Smooth muscle cell (in vitro differentiated cells): ENCODE measurements around the gene BLACAT1. TPM values are rescaled to one million over a fixed set of nuclear protein-coding genes. Genes with fewer than 3 reads are reported as not detected.

Experiments used
- DNase-seq: peaks from one replicate; lab custom pipeline; 2025; ENCODE audit not compliant: unreplicated experiment; lab: John Stamatoyannopoulos, UW
- H2AFZ ChIP-seq: fragments of 200-600 bp; sonication (generic); 2 replicates; pipeline ENCODE4 v1.6.0; 2016; ENCODE audit warnings: antibody characterized with exemption, low read depth, mild to moderate bottlenecking
- H3F3A ChIP-seq: fragments of 200-600 bp; sonication (generic); 2 replicates; pipeline ENCODE4 v1.6.0; 2017; ENCODE audit warnings: antibody characterized with exemption, low read depth
- H3K27ac ChIP-seq: fragments of 200-600 bp; sonication (generic); 2 replicates; pipeline ENCODE4 v1.5.1; 2016; ENCODE audit warnings: low read depth, mild to moderate bottlenecking
- H3K27me3 ChIP-seq: fragments of 200-600 bp; sonication (generic); 2 replicates; pipeline ENCODE4 v1.6.1; 2016; ENCODE audit warnings: low read depth, mild to moderate bottlenecking
- H3K36me3 ChIP-seq: fragments of 200-600 bp; sonication (generic); 2 replicates; pipeline ENCODE4 v1.5.1; 2016; ENCODE audit warnings: low read depth
- H3K4me1 ChIP-seq: fragments of 200-600 bp; sonication (generic); 2 replicates; pipeline ENCODE4 v1.5.1; 2016; ENCODE audit warnings: low read depth
- H3K4me2 ChIP-seq: fragments of 200-600 bp; sonication (generic); 2 replicates; pipeline ENCODE4 v1.6.0; 2016; ENCODE audit warnings: mild to moderate bottlenecking
- H3K4me3 ChIP-seq: fragments of 200-600 bp; sonication (generic); 2 replicates; pipeline ENCODE4 v1.5.1; 2016; ENCODE audit warnings: mild to moderate bottlenecking
- H3K79me2 ChIP-seq: fragments of 200-600 bp; sonication (generic); 2 replicates; pipeline ENCODE4 v1.6.0; 2016; ENCODE audit warnings: low read depth, mild to moderate bottlenecking
- H3K9ac ChIP-seq: fragments of 200-600 bp; sonication (generic); 2 replicates; pipeline ENCODE4 v1.6.0; 2016; ENCODE audit warnings: low read depth
- H3K9me3 ChIP-seq: fragments of 200-600 bp; sonication (generic); replicated peaks from 2 replicates; pipeline ENCODE4 v1.5.1; 2016; ENCODE audit warnings: low read depth
- H4K20me1 ChIP-seq: fragments of 200-600 bp; sonication (generic); 2 replicates; pipeline ENCODE4 v1.6.0; 2016; ENCODE audit warnings: low read depth
- CTCF ChIP-seq: fragments of 200-600 bp; sonication (generic); IDR thresholded peaks from 2 replicates; pipeline ENCODE4 v1.5.1; 2017; ENCODE audit warnings: borderline replicate concordance, mild to moderate bottlenecking, antibody characterized with exemption; ENCODE audit not compliant: insufficient read depth, poor library complexity, severe bottlenecking
- WGBS: methylation state at CpG from one replicate; pipeline ENCODE4 v1.1.7; 2016; ENCODE audit warnings: low lambda C conversion rate; 5-methylcytosine and 5-hydroxymethylcytosine counted together
- polyA plus RNA-seq: library from polyadenylated mRNA; unstranded; fragments of >200 nt; fragmentation: Nextera tagmentation; extraction: Ambion mirVana; gene quantifications from 2 replicates; pipeline ENCODE4 v1.2.1, GENCODE V29; 2016
- total RNA-seq: library from RNA; depleted of rRNA; stranded (reverse); fragments of >200 nt; gene quantifications from 2 replicates; pipeline ENCODE4 v1.2.3, GENCODE V29; 2014

The BLACAT1 gene
- 1.3 and 3.9 TPM in 2 replicates for total RNA-seq
- 0.72 and 2.8 TPM in 2 replicates for polyA plus RNA-seq

- Histone ChIP-seq H3K9me3 (no peaks in the 10 kb centered on the region), H3K4me2 (peak within 1 kb of the TSS; percentile 81), H3K36me3 (no peaks in the 10 kb centered on the region), H3K4me3 (peak within 1 kb of the TSS; percentile 31), H4K20me1 (no peaks in the 10 kb centered on the region), H3K9ac (no peak within 1 kb of the TSS), H3F3A (no peaks in the 10 kb centered on the region), H3K79me2 (no peaks in the 10 kb centered on the region), H3K27me3 (peaks cover 76% of the 10 kb centered on the region), H3K4me1 (peaks cover 32% of the 10 kb centered on the region), H3K27ac (no peak within 1 kb of the TSS), H2AFZ (no peak within 1 kb of the TSS)
- WGBS: 1% methylated on average over 53 of the region's 53 CpGs
- no peak for TF ChIP-seq CTCF
- DNase-seq: no peak
Observed at GRCh38 chr1:205455581-205456382, at the start of gene BLACAT1. Gene BLACAT1 (minus strand): TSS chr1:205456045.

DNA sequence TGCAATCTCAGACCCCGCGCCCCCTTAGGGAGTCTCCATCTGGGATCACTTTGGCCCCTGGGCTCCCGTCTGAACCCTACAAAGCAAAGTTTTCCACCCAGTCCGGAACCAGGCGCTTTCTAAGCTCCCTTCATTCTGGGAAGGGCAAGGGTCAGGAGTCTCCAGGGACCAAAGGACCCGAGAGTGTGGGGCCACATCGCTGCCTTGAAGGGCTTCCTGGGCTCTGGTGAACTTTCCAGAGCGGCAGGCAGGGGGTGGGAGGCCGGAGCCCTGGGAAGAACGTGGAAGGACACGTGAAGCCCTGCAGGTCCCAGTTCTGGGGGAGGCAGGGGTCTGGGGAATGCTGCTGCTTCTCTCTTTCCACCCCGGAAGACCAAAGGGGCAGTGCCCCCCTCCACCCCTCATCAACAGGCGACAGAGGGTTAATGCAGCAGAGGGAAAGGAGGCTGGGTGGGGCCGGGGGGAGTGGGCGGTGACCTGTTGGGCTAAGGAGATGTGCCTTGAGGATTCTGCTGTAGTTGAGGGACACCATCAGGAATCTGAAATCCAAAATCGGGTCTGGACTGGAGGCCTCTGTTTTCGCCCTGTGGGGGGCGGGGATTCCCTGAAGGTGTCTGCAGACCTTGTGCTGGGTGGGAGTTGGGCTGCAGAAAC is 49.4 kb upstream of the BLACAT1 start:
- no peaks in the 10 kb centered on the region for H3K27me3 ChIP-seq
- TF ChIP-seq CTCF: no peak
- H3K27ac ChIP-seq: no peak overlapping the region
- 4% methylated on average over 16 of the region's 18 CpGs for WGBS
- H3K4me2 ChIP-seq: peak overlapping the region; percentile 99
- DNase-seq: no peak
- peaks cover 3% of the 10 kb centered on the region for H4K20me1 ChIP-seq
- no peaks in the 10 kb centered on the region for H3K9me3 ChIP-seq
- H3F3A ChIP-seq: no peaks in the 10 kb centered on the region
- peak overlapping the region; percentile 97 for H2AFZ ChIP-seq
- peak overlapping the region; percentile 81 for H3K4me3 ChIP-seq
- peaks cover 5% of the 10 kb centered on the region for H3K4me1 ChIP-seq
- H3K9ac ChIP-seq: peak overlapping the region; percentile 47
- no peaks in the 10 kb centered on the region for H3K79me2 ChIP-seq
- H3K36me3 ChIP-seq: no peaks in the 10 kb centered on the region

GRCh38 chr1:205504311-205505075 is 48.6 kb upstream of the BLACAT1 start, which contains the start of gene CDK18:
Gene CDK18 (plus strand): TSS chr1:205504669. CDS start chr1:205523168, 18,499 bp downstream.
- H3K4me1 ChIP-seq: peaks cover 5% of the 10 kb centered on the region
- H3K9me3 ChIP-seq: no peaks in the 10 kb centered on the region
- H3K27me3 ChIP-seq: no peaks in the 10 kb centered on the region
- H3K27ac ChIP-seq: no peak within 1 kb of the TSS
- H2AFZ ChIP-seq: peak within 1 kb of the TSS; percentile 97
- H3F3A ChIP-seq: no peaks in the 10 kb centered on the region
- H3K9ac ChIP-seq: peak within 1 kb of the TSS; percentile 47
- 4% methylated on average over 30 of the region's 42 CpGs for WGBS
- H3K79me2 ChIP-seq: no peaks in the 10 kb centered on the region
- peak within 1 kb of the TSS; percentile 99 for H3K4me2 ChIP-seq
- H3K36me3 ChIP-seq: no peaks in the 10 kb centered on the region
- H3K4me3 ChIP-seq: peak within 1 kb of the TSS; percentile 81
- no peak for TF ChIP-seq CTCF
- H4K20me1 ChIP-seq: peaks cover 3% of the 10 kb centered on the region
- peak; percentile 17 for DNase-seq
